GM23248 (cell line): Measurements from ENCODE around the gene TBL1XR1. TPM values are rescaled to one million over a fixed set of nuclear protein-coding genes. Genes with fewer than 3 reads are reported as not detected.

Experiments used
- DNase-seq: peaks from one replicate; pipeline ENCODE4 v3.0.0-alpha.2; 2015
- H2AFZ ChIP-seq: fragments of 200-600 bp; sonication (generic); 2 replicates; pipeline ENCODE4 v1.6.1; 2016; ENCODE audit warnings: antibody characterized with exemption
- H3F3A ChIP-seq: fragments of 200-600 bp; sonication (generic); 2 replicates; pipeline ENCODE4 v1.6.1; 2016; ENCODE audit warnings: mild to moderate bottlenecking, antibody characterized with exemption, mixed run types; ENCODE audit not compliant: insufficient read depth
- H3K27ac ChIP-seq: fragments of 200-600 bp; sonication (generic); 2 replicates; pipeline ENCODE4 v1.5.1; 2016; ENCODE audit warnings: mild to moderate bottlenecking
- H3K27me3 ChIP-seq: fragments of 200-600 bp; sonication (generic); replicated peaks from 2 replicates; pipeline ENCODE4 v1.6.1; 2016; ENCODE audit warnings: mild to moderate bottlenecking; ENCODE audit not compliant: insufficient read depth
- H3K36me3 ChIP-seq: fragments of 200-600 bp; sonication (generic); 2 replicates; pipeline ENCODE4 v1.6.1; 2016; ENCODE audit warnings: low read depth, mild to moderate bottlenecking
- H3K4me1 ChIP-seq: fragments of 200-600 bp; sonication (generic); 2 replicates; pipeline ENCODE4 v1.6.1; 2016; ENCODE audit warnings: mild to moderate bottlenecking; ENCODE audit not compliant: insufficient read depth
- H3K4me2 ChIP-seq: fragments of 200-600 bp; sonication (generic); one replicate; pipeline ENCODE4 v1.6.1; 2016; ENCODE audit warnings: mild to moderate bottlenecking; ENCODE audit not compliant: unreplicated experiment
- H3K4me3 ChIP-seq: fragments of 200-600 bp; sonication (generic); 2 replicates; pipeline ENCODE4 v1.5.1; 2016; ENCODE audit warnings: mild to moderate bottlenecking
- H3K79me2 ChIP-seq: fragments of 200-600 bp; sonication (generic); 2 replicates; pipeline ENCODE4 v1.6.1; 2016; ENCODE audit warnings: mild to moderate bottlenecking; ENCODE audit not compliant: insufficient read depth
- H3K9ac ChIP-seq: fragments of 200-600 bp; sonication (generic); 2 replicates; pipeline ENCODE4 v1.6.1; 2016; ENCODE audit warnings: mild to moderate bottlenecking
- H3K9me2 ChIP-seq: fragments of 200-600 bp; sonication (generic); 2 replicates; pipeline ENCODE4 v1.6.1; 2016; ENCODE audit warnings: mixed run types, mild to moderate bottlenecking, moderate library complexity; ENCODE audit not compliant: insufficient read depth
- H3K9me3 ChIP-seq: fragments of 200-600 bp; sonication (generic); one replicate; pipeline ENCODE4 v1.6.1; 2017; ENCODE audit warnings: low read depth
- H4K20me1 ChIP-seq: fragments of 200-600 bp; sonication (generic); 2 replicates; pipeline ENCODE4 v1.6.0; 2016; ENCODE audit not compliant: insufficient read depth
- EZH2 ChIP-seq: fragments of 200-600 bp; sonication (generic); IDR thresholded peaks from 2 replicates; pipeline ENCODE4 v1.6.1; 2018; ENCODE audit warnings: antibody characterized with exemption, mild to moderate bottlenecking; ENCODE audit not compliant: insufficient read depth, poor library complexity, severe bottlenecking
- EZH2phosphoT487 ChIP-seq: fragments of 200-600 bp; sonication (generic); IDR thresholded peaks from 2 replicates; pipeline ENCODE4 v1.6.1; 2018; ENCODE audit warnings: antibody characterized with exemption, moderate library complexity, mild to moderate bottlenecking, low read depth; ENCODE audit not compliant: insufficient read depth
- WGBS, 2 experiments: methylation state at CpG; one replicate each; pipeline ENCODE4 v1.1.6; 2015 to 2017; ENCODE audit warnings: low lambda C conversion rate in 2 of 2, low coverage in 1 of 2; ENCODE audit errors: missing lambda C conversion rate in 2 of 2; 5-methylcytosine and 5-hydroxymethylcytosine counted together
- in situ Hi-C: fragments of 300-500 bp; cut with MboI; formaldehyde crosslinking; loops from 2 replicates; pipeline ENCODE4 v1.15.0; 2020
- polyA plus RNA-seq: library from polyadenylated mRNA; unstranded; fragments of >200 nt; fragmentation: Nextera tagmentation; extraction: Ambion mirVana; gene quantifications from 2 replicates; pipeline ENCODE4 v1.2.1, GENCODE V29; 2016
- total RNA-seq: library from RNA; depleted of rRNA; stranded (reverse); fragments of >200 nt; shearing (Covaris generic); gene quantifications from 2 replicates; pipeline ENCODE4 v1.2.3, GENCODE V29; 2014

TBL1XR1 gene
- total and polyA plus RNA-seq, 2 experiments from 2014 or later, result 41.6 to 87.2 TPM

GRCh38 chr3:177053107-177053506, 144.2 kb downstream of the TBL1XR1 start:
- Histone ChIP-seq H3K79me2 (peaks cover 62% of the 10 kb centered on the region), H2AFZ (no peak overlapping the region), H3K9ac (no peak overlapping the region), H3K4me3 (no peak overlapping the region), H3F3A (no peaks in the 10 kb centered on the region), H3K9me3 (no peaks in the 10 kb centered on the region), H4K20me1 (peaks cover 4% of the 10 kb centered on the region; the same call in 1 of the 2 replicates), H3K4me2 (no peak overlapping the region), H3K36me3 (peaks cover 28% of the 10 kb centered on the region; the same call in 1 of the 2 replicates), H3K27me3 (no peaks in the 10 kb centered on the region), H3K27ac (no peak overlapping the region), H3K9me2 (no peaks in the 10 kb centered on the region), H3K4me1 (peaks cover 20% of the 10 kb centered on the region)
- DNase-seq, result no peak
- in situ Hi-C loops, result loop anchor here (25.0 kb wide), 2 partner anchors 309 to 1284 kb away; no protein-coding TSS in a partner anchor
- 70 to 82% methylated on average over 2 of the region's 2 CpGs for WGBS, 2 experiments
- TF ChIP-seq EZH2 (no peak), EZH2phosphoT487 (no peak)

- Histone ChIP-seq H3K9me3 (no peaks in the 10 kb centered on the region), H3K27ac (no peak overlapping the region), H3K9ac (no peak overlapping the region), H3K36me3 (peaks cover 44% of the 10 kb centered on the region), H3K9me2 (no peaks in the 10 kb centered on the region), H2AFZ (no peak overlapping the region), H3K4me1 (peaks cover 20% of the 10 kb centered on the region), H3K27me3 (no peaks in the 10 kb centered on the region), H4K20me1 (no peaks in the 10 kb centered on the region), H3K4me3 (no peak overlapping the region), H3K4me2 (no peak overlapping the region), H3K79me2 (peaks cover 45% of the 10 kb centered on the region), H3F3A (no peaks in the 10 kb centered on the region)
- in situ Hi-C loops, result loop anchor here (25.0 kb wide), 2 partner anchors 311 to 1286 kb away; no protein-coding TSS in a partner anchor
- 92 to 94% methylated on average over 4 of the region's 4 CpGs for WGBS, 2 experiments
- TF ChIP-seq EZH2 (no peak), EZH2phosphoT487 (no peak)
- no peak for DNase-seq
Measured at GRCh38 chr3:177051411-177051810, 145.9 kb downstream of the TBL1XR1 start.

- DNase-seq, result peak; percentile 72
- Histone ChIP-seq H3K36me3 (peaks cover 51% of the 10 kb centered on the region), H3F3A (no peaks in the 10 kb centered on the region), H3K4me3 (no peak overlapping the region), H3K4me2 (no peak overlapping the region), H3K27ac (no peak overlapping the region), H3K79me2 (peaks cover 37% of the 10 kb centered on the region), H3K9ac (no peak overlapping the region), H4K20me1 (no peaks in the 10 kb centered on the region), H3K4me1 (peaks cover 13% of the 10 kb centered on the region), H3K9me2 (no peaks in the 10 kb centered on the region), H3K9me3 (no peaks in the 10 kb centered on the region), H2AFZ (no peak overlapping the region), H3K27me3 (no peaks in the 10 kb centered on the region)
- in situ Hi-C loops, result loop anchor here (25.0 kb wide), 2 partner anchors 312 to 1287 kb away; no protein-coding TSS in a partner anchor
- no peak for TF ChIP-seq EZH2
- no peak for TF ChIP-seq EZH2phosphoT487
- WGBS, 2 experiments, result 47 to 58% methylated on average over 5 of the region's 5 CpGs
Measured at GRCh38 chr3:177050501-177051237, 146.6 kb downstream of the TBL1XR1 start.

GRCh38 chr3:177045767-177046166, 151.5 kb downstream of the TBL1XR1 start:
- Histone ChIP-seq H4K20me1 (no peaks in the 10 kb centered on the region), H3F3A (0 out of 2 replicates have a peak, but pooled peaks cover 7% of the 10 kb centered on the region), H3K9ac (no peak overlapping the region), H3K4me1 (peaks cover 4% of the 10 kb centered on the region; the same call in 1 of the 2 replicates), H3K9me2 (no peaks in the 10 kb centered on the region), H3K79me2 (no peaks in the 10 kb centered on the region), H3K4me2 (no peak overlapping the region), H2AFZ (no peak overlapping the region), H3K4me3 (no peak overlapping the region), H3K27ac (no peak overlapping the region), H3K9me3 (no peaks in the 10 kb centered on the region), H3K27me3 (no peaks in the 10 kb centered on the region), H3K36me3 (peaks cover 63% of the 10 kb centered on the region)
- WGBS, 2 experiments, result 63 to 65% methylated on average over 2 of the region's 2 CpGs
- DNase-seq, result no peak
- in situ Hi-C loops, result no loop called here
- TF ChIP-seq EZH2phosphoT487 (no peak), EZH2 (no peak)
